Cerebellar nuclear complex (tissue), 1 donor: ENCODE data around the gene PCCB.
"Not testable (repeated sequence)": the region's sequence is repeated elsewhere in the genome, so short reads cannot be mapped to it uniquely, and the experiment has no call there.

Experiments
- DNase-seq, 2 experiments: peaks; one replicate each; lab custom pipeline; 2025; lab: John Stamatoyannopoulos, UW

The PCCB gene

GRCh38 chr3:136262559-136262958 is 12.4 kb downstream of the PCCB start:
- no peak for DNase-seq

GRCh38 chr3:136263251-136263650 is 13.1 kb downstream of the PCCB start:
- no peak for DNase-seq

DNA sequence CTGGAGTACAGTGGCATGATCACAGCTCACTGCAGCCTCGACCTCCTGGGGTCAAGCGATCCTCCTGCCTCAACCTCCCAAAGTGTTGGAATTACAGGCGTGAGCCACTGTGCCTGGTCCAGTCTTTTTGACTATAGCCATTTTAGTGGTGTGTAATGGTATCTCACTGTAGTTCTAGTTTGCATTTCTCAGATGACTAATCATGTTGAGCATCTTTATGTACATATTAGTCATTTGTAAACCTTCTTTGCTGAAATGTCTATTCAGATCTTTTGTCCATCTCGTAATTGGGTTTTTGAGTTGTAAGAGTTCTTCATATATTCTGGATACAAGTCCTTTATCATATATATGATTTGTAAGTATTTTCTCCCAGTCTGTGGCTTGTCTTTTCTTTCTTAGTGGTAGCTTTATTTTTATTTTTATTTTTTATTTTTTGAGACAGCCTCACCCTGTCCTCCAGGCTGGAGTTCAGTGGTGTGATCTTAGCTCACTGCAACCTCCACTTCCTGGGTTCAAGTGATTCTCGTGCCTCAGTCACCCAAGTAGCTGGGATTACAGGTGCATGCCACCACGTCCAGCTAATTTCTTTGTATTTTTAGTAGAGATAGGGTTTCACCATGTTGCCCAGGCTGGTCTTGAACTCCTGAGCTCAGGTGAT is 16.5 kb downstream of the PCCB start:
- DNase-seq: not testable (repeated sequence)

- DNase-seq: no peak
These were observed 17.1 kb downstream of the PCCB start for GRCh38 chr3:136267235-136267634.

- DNase-seq: no peak
These were observed 20.0 kb downstream of the PCCB start for GRCh38 chr3:136270179-136270578.

GRCh38 chr3:136271626-136272025 is 21.5 kb downstream of the PCCB start:
- DNase-seq: not testable (repeated sequence)

GRCh38 chr3:136276049-136276755 is 26.1 kb downstream of the PCCB start:
- DNase-seq: no peak

DNA sequence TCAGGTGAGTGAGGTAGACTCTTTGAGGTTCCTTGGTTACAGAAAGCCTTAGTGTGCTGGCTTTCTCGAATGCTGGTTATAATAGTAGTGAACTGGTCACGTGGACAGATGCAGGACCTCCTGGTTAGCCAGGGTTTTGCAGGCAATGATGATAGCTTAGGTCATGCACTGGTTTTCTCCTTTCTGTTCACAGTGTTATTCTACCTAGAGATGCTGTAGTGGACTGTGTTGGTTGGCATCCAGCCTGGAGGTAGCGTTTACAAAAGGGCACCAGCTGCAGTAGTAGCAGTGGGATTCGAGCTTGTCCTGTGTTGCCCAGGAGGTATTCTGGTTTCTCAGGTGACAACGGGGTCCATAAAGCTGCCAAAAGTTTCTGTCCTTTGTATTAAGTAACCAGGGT is 27.0 kb downstream of the PCCB start:
- DNase-seq: no peak

DNA sequence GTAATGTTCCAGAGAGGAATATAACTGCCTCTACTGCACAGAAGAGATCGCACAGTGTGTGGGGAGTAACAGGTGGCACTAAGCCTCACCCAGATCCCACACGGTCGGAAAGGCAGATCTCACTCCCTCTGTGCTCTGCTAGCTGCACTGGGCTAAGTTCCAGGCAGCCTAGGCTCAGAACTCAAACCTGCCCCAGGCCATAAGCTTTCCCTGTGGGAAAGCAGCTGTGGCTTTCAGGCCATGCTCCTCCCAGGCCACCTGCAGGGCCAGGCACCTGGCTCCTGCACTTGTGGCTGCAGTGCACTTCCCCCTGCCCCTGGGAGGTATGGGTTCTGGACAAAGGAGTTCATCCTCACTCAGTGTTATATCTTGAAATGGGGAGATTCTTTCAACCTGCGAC is 27.5 kb downstream of the PCCB start:
- DNase-seq: peak; percentile 9 to 54

DNA sequence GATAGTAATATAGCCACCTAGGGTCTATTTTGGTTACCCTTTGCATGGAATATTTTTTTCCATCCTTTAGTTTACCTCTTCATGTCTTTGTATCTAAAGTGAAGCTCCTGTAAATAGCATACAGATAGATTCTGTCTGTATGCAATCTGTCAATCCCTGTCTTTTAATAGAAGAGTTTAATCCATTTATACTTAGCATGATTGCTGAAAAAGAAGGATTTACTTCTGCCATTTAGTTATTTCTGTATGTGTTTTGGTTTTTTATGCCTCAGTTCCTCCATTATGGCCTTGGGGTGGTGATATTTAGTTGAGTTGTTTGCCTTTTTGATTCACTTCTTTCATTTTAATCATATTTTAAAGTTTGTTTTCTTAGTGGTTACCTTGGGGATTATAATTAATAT is 29.0 kb downstream of the PCCB start:
- no peak for DNase-seq

GRCh38 chr3:136280961-136281360 is 30.8 kb downstream of the PCCB start:
- no peak for DNase-seq

DNA sequence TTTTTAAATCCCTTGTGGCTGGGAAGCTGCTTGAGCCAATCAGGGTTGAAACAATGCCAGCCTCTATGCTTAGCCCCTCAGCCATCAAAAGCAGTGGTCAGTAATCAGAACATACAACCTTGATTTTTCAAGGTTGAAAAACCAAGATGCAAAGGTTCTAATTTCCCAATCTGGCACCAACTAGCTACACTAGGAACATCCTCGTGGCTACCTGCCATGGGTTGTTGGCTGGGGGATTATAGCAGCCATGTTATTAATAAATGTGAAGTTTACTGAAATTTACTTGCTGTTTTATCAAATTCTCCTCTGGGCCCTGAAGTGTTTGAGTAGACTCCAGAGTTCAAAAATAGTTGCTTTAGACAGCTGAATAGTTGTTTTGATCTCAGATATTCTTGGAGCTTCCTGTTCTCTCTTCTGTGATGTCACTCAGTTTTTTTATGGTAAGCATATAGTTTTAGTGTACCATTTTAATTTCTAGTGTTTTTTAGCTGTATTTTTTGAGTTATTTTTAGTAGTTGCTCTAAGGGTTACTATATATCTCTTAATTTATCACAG is 31.9 kb downstream of the PCCB start:
- DNase-seq: no peak

GRCh38 chr3:136283627-136284026 is 33.5 kb downstream of the PCCB start:
- no peak for DNase-seq

- no peak for DNase-seq
These were observed 41.2 kb downstream of the PCCB start for GRCh38 chr3:136291302-136291701.

DNA sequence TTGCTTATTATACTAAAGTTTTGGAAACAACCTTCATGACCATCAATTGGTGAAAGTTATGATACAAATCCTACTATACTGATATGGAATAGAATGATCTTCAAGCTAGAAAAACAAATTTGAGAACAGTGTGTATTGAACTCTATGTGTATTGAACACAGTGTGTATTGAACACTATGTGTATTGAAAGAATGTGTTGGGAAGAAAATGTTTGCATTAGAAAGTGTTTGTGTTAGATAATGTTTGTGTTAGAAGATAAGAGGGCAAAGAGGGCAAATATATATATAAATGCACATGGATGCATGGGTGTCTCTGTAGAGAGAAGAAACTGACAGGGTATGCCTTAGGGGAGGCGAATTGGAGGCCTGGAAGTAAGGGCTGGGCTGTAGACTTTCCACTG is 42.4 kb downstream of the PCCB start:
- DNase-seq: no peak

- no peak for DNase-seq
These were observed 43.1 kb downstream of the PCCB start for GRCh38 chr3:136293279-136293678.

DNA sequence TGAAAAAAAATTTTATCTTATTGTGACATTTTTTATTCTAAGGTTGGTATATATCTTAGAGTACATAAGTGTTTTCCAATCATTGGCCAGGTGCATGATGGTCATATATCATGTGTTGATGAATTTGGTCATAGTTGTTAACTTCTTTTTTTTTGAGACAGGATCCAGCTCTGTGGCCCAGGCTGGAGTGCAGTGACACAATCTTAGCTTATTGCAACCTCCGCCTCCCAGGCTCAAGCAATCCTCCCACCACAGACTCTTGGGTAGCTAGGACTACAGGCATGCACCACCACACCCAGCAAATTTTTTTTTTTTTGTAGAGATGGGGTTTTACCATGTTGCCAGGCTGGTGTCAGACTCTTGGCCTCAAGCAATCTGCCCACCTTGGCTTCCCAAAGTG is 44.0 kb downstream of the PCCB start:
- no peak for DNase-seq

- DNase-seq: no peak
These were observed 46.8 kb downstream of the PCCB start for GRCh38 chr3:136296960-136297359.

DNA sequence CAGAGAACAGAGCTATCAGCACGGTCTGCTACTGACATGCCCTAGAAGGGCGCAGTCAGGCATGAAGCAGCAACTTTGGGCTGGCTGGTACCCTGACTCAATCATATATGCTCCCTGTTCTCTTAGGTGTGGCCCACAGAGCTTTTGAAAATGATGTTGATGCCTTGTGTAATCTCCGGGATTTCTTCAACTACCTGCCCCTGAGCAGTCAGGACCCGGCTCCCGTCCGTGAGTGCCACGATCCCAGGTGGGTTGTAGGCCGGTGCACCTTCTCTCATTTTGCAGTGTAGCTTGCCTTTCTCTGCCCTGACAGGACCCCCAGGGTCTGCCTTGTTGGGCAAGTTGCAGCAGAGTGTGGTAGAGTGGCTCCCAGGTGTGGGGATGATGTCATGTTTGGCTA is 47.7 kb downstream of the PCCB start:
- no peak for DNase-seq

DNA sequence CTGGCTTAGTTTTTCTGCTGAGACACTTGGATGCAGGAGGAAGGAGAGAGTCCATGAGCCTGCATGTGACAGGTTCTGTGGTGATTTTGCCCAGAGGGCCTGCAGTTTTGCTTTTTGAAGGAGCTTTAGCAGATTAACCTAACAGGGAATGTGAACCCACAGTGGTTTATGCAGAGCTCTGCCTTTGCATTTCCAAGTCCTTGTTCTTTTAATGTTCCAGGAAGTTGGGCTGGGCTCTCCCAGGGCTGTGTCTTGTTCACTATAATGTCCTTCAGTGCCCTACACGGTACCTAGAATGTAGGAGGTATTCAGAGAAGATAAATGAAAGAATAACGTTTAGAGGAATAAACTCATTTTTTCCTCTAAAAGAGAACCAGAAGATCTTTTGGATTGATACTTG is 50.3 kb downstream of the PCCB start:
- no peak for DNase-seq

- no peak for DNase-seq
These were observed 55.7 kb downstream of the PCCB start for GRCh38 chr3:136305879-136306278.

DNA sequence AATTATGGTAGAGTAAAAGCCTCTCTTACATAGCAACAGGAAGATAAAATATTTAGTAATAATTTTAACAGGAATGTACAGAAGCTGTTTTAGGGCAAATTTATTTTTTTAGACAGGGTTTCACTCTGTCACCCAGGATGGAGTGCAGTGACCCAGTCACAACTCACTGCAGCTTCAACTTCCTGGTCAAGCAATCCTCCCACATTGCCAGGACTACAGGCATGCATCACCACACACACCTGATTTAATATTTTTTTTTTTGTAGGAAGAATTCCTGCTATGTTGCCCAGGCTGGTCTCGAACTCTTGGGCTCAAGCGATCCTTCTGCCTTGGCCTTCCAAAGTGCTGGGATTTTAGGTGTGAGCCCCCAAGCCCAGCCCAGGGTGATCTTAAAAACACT is 61.1 kb downstream of the PCCB start:
- DNase-seq: no peak

- DNase-seq: no peak
These were observed 61.8 kb downstream of the PCCB start for GRCh38 chr3:136311968-136312367.

DNA sequence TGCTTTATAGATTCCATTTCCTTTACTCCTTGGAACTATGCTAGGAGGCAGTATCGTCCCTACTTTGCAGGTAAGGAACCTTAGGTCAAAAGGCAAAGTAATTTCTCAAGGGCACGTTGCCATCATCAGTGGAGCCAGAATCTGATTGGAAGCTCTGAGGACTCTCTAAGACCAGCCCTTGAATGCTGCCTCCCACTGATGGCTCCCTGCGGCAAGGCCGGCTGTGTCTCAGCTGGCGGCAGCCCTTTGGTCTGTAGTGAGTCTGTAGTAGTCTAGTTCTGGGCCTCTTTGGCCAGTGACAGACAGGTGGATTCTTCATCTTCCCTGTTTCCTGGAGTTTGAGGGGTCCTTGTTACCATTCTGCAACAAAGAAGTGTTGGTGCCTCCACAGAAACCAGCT is 76.2 kb downstream of the PCCB start:
- DNase-seq: no peak
